ENCODE results near the gene DOCK9. TPM values are rescaled to one million over a fixed set of nuclear protein-coding genes. Genes with fewer than 3 reads are reported as not detected.

DOCK9 gene
- polyA plus RNA-seq, 3 donors: 0.01 TPM; not detected in 2

DNA sequence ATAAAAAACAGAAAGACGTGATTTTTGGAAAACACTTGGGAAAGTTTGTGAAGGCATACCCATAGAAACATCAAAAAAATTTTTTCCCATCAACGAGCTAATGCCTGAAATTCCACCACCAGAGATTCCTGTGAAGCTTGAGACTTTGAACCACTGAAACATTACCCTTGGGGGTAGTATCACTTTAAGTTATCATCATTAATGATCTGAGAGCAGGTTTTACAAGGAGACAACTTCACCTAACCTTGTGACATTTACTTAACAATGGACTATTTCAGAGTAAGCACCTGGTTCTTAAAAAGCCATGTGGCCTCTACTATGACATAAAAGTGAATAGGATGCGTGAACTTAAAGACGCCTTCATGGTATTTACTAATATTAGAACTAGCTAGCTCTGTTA is 51.9 kb downstream of the DOCK9 start:
- Histone ChIP-seq H3K4me3 (replicated peaks in 1 of 3; ENCODE audit: low read depth in 2 of 3, low read length in 3 of 3) (no peak overlapping the region), H4K20me1 (ENCODE audit: insufficient read depth, low read length) (no peaks in the 10 kb centered on the region), H3K79me2 (ENCODE audit: insufficient read depth, low read length) (no peaks in the 10 kb centered on the region), H3K27ac (ENCODE audit: low read depth in 1 of 2, low read length in 2 of 2) (no peak overlapping the region), H3K9ac (ENCODE audit: insufficient read depth, low read length, poor library complexity, severe bottlenecking) (no peak overlapping the region), H3K27me3 (ENCODE audit: control insufficient read depth in 2 of 2, insufficient read depth in 2 of 2, low read length in 2 of 2) (no peaks in the 10 kb centered on the region), H3K9me3 (replicated peaks in 1 of 2; ENCODE audit: control insufficient read depth in 1 of 2, insufficient read depth in 1 of 2, low read length in 2 of 2) (no peaks in the 10 kb centered on the region), H2AFZ (ENCODE audit: insufficient read depth, low read depth, low read length, poor library complexity, severe bottlenecking) (no peak overlapping the region), H3K36me3 (replicated peaks in 1 of 2; ENCODE audit: control insufficient read depth in 1 of 2, insufficient read depth in 2 of 2, low read length in 2 of 2) (no peaks in the 10 kb centered on the region), H3K4me2 (replicated peaks; ENCODE audit: extremely low read depth, low read length, poor library complexity, severe bottlenecking) (no peak overlapping the region), H3K4me1 (ENCODE audit: control insufficient read depth in 1 of 2, insufficient read depth in 2 of 2, low read length in 2 of 2) (peaks cover 0 to 3% of the 10 kb centered on the region in 2 donors)
- DNase-seq: no peak
- H3K4me1 Mint-ChIP-seq: peaks cover 5% of the 10 kb centered on the region
- intact Hi-C loops (cut with micrococcal nuclease): no loop called here
- H3K36me3 Mint-ChIP-seq: no peaks in the 10 kb centered on the region
- no peak overlapping the region for H3K4me3 Mint-ChIP-seq
- WGBS (ENCODE audit: insufficient coverage): no CpG with 5 or more reads among the region's 4 CpGs
- no peaks in the 10 kb centered on the region for H3K9me3 Mint-ChIP-seq
- no peak for TF ChIP-seq CTCF (IDR thresholded peaks at IDR 0.05)
- H3K27me3 Mint-ChIP-seq (ENCODE audit: low read depth in 3 of 3): peaks cover 3 to 4% (median 3%) of the 10 kb centered on the region in 3 donors
- no peak overlapping the region for H3K27ac Mint-ChIP-seq

DNA sequence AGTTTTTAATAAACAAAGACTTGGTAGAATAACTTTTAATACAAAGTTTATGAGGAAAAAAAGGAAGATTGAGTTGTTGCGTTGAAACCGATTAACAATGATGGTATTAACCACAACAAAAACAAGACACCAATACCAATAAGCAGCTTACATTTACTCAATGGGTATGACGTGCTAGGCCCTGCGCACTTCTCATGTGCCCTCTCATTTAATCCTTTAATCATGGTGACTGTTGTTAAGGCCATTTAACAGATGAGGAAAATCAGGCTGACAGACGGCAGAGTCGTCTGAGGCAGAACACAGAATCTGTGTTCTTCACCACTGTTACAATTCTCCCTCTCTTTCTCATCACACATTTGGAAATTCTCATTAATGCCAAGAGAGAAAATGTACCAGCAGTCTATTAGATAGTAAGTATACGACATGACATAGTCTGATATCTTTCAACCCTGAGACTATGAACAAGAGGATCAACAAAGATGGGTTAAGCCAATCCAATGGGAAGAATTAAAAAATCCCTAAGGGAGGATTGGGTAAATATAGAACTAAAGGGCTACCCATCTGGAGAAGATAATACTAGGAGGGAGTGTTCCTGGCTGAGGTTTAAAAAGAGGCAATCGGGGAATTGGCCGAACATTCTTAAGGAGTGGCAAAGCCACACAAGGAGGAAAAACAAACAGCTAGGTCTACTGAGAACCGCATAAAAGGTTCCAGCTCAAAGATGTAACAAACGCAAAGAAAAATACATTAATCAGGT is 54.0 kb downstream of the DOCK9 start:
- intact Hi-C loops (cut with micrococcal nuclease): no loop called here
- H3K27me3 ChIP-seq (ENCODE audit: control insufficient read depth in 2 of 2, insufficient read depth in 2 of 2, low read length in 2 of 2): no peaks in the 10 kb centered on the region
- no peaks in the 10 kb centered on the region for H3K9me3 Mint-ChIP-seq
- no peak overlapping the region for H3K4me3 Mint-ChIP-seq
- H3K79me2 ChIP-seq (ENCODE audit: insufficient read depth, low read length): no peaks in the 10 kb centered on the region
- no peak overlapping the region for H3K4me3 ChIP-seq (replicated peaks in 1 of 3; ENCODE audit: low read depth in 2 of 3, low read length in 3 of 3)
- H3K27ac Mint-ChIP-seq: no peak overlapping the region
- H3K9me3 ChIP-seq (replicated peaks in 1 of 2; ENCODE audit: control insufficient read depth in 1 of 2, insufficient read depth in 1 of 2, low read length in 2 of 2): no peaks in the 10 kb centered on the region
- no peak for DNase-seq
- H3K4me1 ChIP-seq (ENCODE audit: control insufficient read depth in 1 of 2, insufficient read depth in 2 of 2, low read length in 2 of 2): peaks cover 1% of the 10 kb centered on the region in 2 donors
- no peak overlapping the region for H2AFZ ChIP-seq (ENCODE audit: insufficient read depth, low read depth, low read length, poor library complexity, severe bottlenecking)
- WGBS (ENCODE audit: insufficient coverage): 67% methylated on average over 2 of the region's 11 CpGs
- no peak overlapping the region for H3K27ac ChIP-seq (ENCODE audit: low read depth in 1 of 2, low read length in 2 of 2)
- H3K36me3 Mint-ChIP-seq: no peaks in the 10 kb centered on the region
- H3K36me3 ChIP-seq (replicated peaks in 1 of 2; ENCODE audit: control insufficient read depth in 1 of 2, insufficient read depth in 2 of 2, low read length in 2 of 2): no peaks in the 10 kb centered on the region
- H3K4me1 Mint-ChIP-seq: peaks cover 4% of the 10 kb centered on the region
- no peak for TF ChIP-seq CTCF (IDR thresholded peaks at IDR 0.05)
- H3K4me2 ChIP-seq (replicated peaks; ENCODE audit: extremely low read depth, low read length, poor library complexity, severe bottlenecking): no peak overlapping the region
- H4K20me1 ChIP-seq (ENCODE audit: insufficient read depth, low read length): no peaks in the 10 kb centered on the region
- peaks cover 0 to 3% (median 0%) of the 10 kb centered on the region in 3 donors for H3K27me3 Mint-ChIP-seq (ENCODE audit: low read depth in 3 of 3)
- no peak overlapping the region for H3K9ac ChIP-seq (ENCODE audit: insufficient read depth, low read length, poor library complexity, severe bottlenecking)

Measured in CD14-positive monocyte (primary cell).